BJ (cell line): ENCODE measurements around the gene MEIS2. TPM values are rescaled to one million over a fixed set of nuclear protein-coding genes. Genes with fewer than 3 reads are reported as not detected.

Experiments
- CTCF ChIA-PET: fragments of 350-600 bp; formaldehyde crosslinking; extraction: SDS; loops from one replicate; lab custom pipeline; 2021; ENCODE audit warnings: antibody characterized with exemption, inconsistent platforms; lab: Yijun Ruan, JAX
- POLR2A ChIA-PET: fragments of 300-600 bp; sonication (Branson Sonifier 250); formaldehyde crosslinking; extraction: SDS; loops from one replicate; lab custom pipeline; 2021; ENCODE audit warnings: antibody characterized with exemption; lab: Charles Lee
- DNase-seq: peaks from one replicate; pipeline ENCODE4 v3.0.0-alpha.2; 2011; ENCODE audit warnings: low read depth
- H3K27me3 ChIP-seq: 2 replicates; pipeline ENCODE4 v1.6.0; 2011; ENCODE audit warnings: low read length; ENCODE audit not compliant: control insufficient read depth, insufficient read depth
- H3K36me3 ChIP-seq: 2 replicates; pipeline ENCODE4 v1.5.1; 2011; ENCODE audit warnings: low read length; ENCODE audit not compliant: control insufficient read depth, insufficient read depth
- H3K4me3 ChIP-seq: 2 replicates; pipeline ENCODE4 v1.5.1; 2011; ENCODE audit warnings: low read depth, mild to moderate bottlenecking, control low read depth, low read length
- polyA plus RNA-seq: library from polyadenylated mRNA; depleted of rRNA; stranded (reverse); fragments of >200 nt; gene quantifications from 2 replicates; pipeline ENCODE4 v1.2.3, GENCODE V29; 2011
- TF ChIP-seq, protein P1 (sequence below): IDR thresholded peaks from 2 replicates; pipeline ENCODE4 v1.5.1; 2011; ENCODE audit warnings: low read depth, mild to moderate bottlenecking, control low read depth, inconsistent platforms, low read length, moderate library complexity; ENCODE audit not compliant: insufficient read depth

MEIS2 gene
- polyA plus RNA-seq, 1 experiment: 54.1 TPM

DNA sequence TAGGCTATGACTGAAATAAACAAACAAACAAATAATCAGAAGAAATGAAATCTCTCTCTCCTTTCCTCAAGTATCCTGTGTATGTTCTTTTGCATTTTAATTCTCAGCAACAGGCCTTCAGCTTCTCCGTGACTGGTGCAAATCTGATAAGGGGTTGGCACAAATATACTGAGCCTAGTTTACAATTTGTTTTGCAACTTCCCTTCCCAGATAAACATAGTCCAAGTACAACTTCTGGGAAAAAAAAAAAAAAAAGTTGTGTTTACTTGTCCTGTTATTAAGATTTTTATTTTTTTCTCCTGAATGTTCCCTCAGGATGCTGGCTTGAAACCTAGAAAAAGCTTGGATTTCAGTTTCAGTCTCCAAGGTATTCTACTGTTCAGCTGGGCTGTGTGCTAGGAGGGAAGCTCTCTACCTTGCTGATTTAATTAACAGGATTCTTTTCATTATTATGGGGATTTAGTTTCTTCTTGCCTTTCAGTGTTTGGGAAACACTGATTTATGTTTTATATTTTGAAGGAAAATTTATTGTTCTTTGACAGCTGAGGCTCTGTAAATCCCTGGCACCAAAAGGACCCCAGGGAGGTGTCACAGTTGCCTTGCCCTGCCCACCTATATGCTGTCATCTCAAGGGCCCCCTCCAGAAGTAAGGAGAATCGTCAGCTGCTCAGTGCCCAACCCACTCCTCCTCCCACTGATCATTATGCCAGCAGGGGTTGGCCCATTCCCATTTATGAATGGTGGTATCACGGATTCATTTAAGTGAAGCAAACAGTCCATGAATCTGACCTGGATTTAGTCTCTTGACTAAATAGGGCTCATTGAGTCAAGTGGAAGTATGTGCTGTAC is 185.2 kb downstream of the MEIS2 start:
- CTCF ChIA-PET: interaction anchor here (1.7 to 2.2 kb wide), 2 partner anchors 10 to 12 kb away, joined by 4 to 7 read pairs; no protein-coding TSS in a partner anchor
- TF ChIP-seq, protein P1, sequence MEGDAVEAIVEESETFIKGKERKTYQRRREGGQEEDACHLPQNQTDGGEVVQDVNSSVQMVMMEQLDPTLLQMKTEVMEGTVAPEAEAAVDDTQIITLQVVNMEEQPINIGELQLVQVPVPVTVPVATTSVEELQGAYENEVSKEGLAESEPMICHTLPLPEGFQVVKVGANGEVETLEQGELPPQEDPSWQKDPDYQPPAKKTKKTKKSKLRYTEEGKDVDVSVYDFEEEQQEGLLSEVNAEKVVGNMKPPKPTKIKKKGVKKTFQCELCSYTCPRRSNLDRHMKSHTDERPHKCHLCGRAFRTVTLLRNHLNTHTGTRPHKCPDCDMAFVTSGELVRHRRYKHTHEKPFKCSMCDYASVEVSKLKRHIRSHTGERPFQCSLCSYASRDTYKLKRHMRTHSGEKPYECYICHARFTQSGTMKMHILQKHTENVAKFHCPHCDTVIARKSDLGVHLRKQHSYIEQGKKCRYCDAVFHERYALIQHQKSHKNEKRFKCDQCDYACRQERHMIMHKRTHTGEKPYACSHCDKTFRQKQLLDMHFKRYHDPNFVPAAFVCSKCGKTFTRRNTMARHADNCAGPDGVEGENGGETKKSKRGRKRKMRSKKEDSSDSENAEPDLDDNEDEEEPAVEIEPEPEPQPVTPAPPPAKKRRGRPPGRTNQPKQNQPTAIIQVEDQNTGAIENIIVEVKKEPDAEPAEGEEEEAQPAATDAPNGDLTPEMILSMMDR: no peak

DNA sequence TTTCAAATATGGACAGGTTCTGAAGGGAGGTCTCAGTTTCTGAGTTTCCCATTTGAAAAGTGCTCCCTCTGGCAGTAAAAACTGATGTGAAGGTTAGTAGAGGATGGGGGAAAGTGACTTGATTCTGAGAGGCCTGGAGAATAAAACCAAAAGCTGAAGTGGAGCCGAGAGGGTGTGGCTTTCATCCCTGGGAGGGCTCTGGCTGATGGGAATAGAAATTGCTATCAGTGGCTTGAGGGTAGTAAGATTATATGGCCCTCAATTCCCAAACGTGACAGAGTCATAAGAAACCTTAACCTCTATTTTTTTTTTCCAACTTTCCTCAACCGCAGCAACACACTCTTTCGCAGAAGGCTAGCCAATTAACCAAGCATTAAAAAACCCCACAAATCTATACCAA is 185.9 kb downstream of the MEIS2 start:
- TF ChIP-seq, protein P1: no peak
- POLR2A ChIA-PET: interaction anchor here (0.6 kb wide), 1 partner anchor 978 kb away, joined by 5 read pairs; no protein-coding TSS in a partner anchor
- no peak overlapping the region for H3K4me3 ChIP-seq

More for the DNA sequence above, 185.2 kb downstream of the MEIS2 start:
- no peak for DNase-seq
- POLR2A ChIA-PET: interaction anchor here (0.7 kb wide), 2 partner anchors 32 to 196 kb away, joined by 3 to 7 read pairs; no protein-coding TSS in a partner anchor
- no peak overlapping the region for H3K4me3 ChIP-seq
- no peaks in the 10 kb centered on the region for H3K27me3 ChIP-seq
- no peaks in the 10 kb centered on the region for H3K36me3 ChIP-seq

DNA sequence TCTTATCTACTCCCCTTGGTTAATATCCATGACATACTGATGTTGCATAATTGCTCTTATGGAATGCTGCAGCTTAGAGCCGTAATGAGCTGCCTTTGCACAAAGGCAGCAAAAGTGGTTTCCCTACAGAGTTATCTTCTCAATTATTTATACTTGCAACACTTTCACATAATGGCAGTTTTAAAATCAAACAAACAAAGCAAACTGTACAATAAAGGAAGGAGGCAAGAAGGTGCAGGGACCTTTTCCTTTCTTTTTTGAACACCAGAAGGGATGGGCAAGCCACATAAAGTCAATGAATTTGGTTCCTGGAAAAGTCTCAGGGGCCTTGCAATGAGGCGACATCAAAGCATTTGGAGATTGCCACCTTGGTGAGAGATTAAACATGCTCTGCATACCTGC is 188.0 kb downstream of the MEIS2 start:
- no peak overlapping the region for H3K4me3 ChIP-seq
- CTCF ChIA-PET: interaction anchor here (0.5 to 1.1 kb wide), 2 partner anchors 8 to 121 kb away, joined by 3 read pairs; no protein-coding TSS in a partner anchor
- TF ChIP-seq, protein P1: no peak
- H3K27me3 ChIP-seq: no peaks in the 10 kb centered on the region
- POLR2A ChIA-PET: no interaction called here
- no peak for DNase-seq
- H3K36me3 ChIP-seq: no peaks in the 10 kb centered on the region; the same call in 1 of the 2 replicates

More for the DNA sequence above, 185.9 kb downstream of the MEIS2 start:
- CTCF ChIA-PET: interaction anchor here (0.6 to 2.2 kb wide), 3 partner anchors 11 to 226 kb away, joined by 3 to 7 read pairs (median 4); no protein-coding TSS in a partner anchor
- no peaks in the 10 kb centered on the region for H3K27me3 ChIP-seq
- DNase-seq: no peak
- no peaks in the 10 kb centered on the region for H3K36me3 ChIP-seq

DNA sequence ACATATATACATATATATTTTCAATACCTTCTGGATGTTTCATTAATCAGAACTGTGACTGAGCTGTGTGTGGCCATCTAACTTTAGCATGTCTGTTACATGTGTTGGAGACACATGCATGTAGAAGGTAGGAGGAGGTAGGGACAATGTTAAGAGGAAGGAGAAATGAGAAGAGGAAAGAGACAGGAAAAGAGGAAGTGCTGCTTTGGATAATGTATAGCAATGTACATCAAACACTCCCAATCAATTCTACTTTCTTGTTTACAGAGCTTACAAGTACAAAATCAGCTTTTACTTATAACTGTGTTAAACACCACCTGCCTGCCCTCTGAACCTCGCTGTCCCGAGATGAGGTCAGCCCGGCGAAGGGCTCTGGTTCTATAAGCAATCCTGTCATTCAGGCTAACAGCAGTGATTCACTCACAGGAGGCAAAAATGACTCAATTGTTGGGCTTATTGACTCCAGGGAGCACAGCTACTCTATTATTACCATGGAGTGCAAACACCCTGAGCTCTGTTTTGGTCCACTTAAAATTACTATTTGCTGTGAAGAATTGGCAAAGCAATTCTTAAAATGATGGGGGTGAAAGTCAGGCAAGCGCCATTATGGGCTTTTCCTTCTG is 188.9 kb downstream of the MEIS2 start:
- ChIA-PET POLR2A (interaction anchor here (0.6 kb wide), 1 partner anchor 49 kb away, joined by 4 read pairs; no protein-coding TSS in a partner anchor), CTCF (interaction anchor here (0.5 to 0.6 kb wide), 2 partner anchors 122 to 197 kb away, joined by 3 read pairs; no protein-coding TSS in a partner anchor)
- H3K36me3 ChIP-seq: no peaks in the 10 kb centered on the region; the same call in 1 of the 2 replicates
- no peak for DNase-seq
- no peaks in the 10 kb centered on the region for H3K27me3 ChIP-seq
- TF ChIP-seq, protein P1: no peak
- no peak overlapping the region for H3K4me3 ChIP-seq
